WTC11 (cell line): ENCODE data around the gene GZF1. TPM values are rescaled to one million over a fixed set of nuclear protein-coding genes. Genes with fewer than 3 reads are reported as not detected.

Source experiments
- ATAC-seq: fragments of 200-7000 bp; cut with Tn5 transposase; 2 replicates; pipeline ENCODE4 v1.10.0; 2021; ENCODE audit warnings: mild to moderate bottlenecking, moderate library complexity
- CTCF ChIA-PET: fragments of 300-600 bp; sonication (Branson Sonifier 250); formaldehyde crosslinking; loops from one replicate; lab custom pipeline; 2021; ENCODE audit warnings: antibody characterized with exemption; lab: Charles Lee
- POLR2A ChIA-PET: fragments of 350-600 bp; sonication (Branson Sonifier 250); formaldehyde crosslinking; loops from one replicate; lab custom pipeline; 2021; ENCODE audit warnings: antibody characterized with exemption; lab: Charles Lee
- DNase-seq: peaks from one replicate; pipeline ENCODE4 v3.0.0; 2021; ENCODE audit warnings: low spot score
- H3K27ac Mint-ChIP-seq: 2 replicates; pipeline ENCODE4 v1.8.0; 2021; ENCODE audit warnings: mixed read lengths
- H3K27me3 Mint-ChIP-seq: 2 replicates; pipeline ENCODE4 v1.8.0; 2021; ENCODE audit warnings: low read depth, mild to moderate bottlenecking, moderate library complexity, mixed read lengths
- H3K36me3 Mint-ChIP-seq: 2 replicates; pipeline ENCODE4 v1.8.0; 2021; ENCODE audit warnings: mixed read lengths
- H3K4me1 Mint-ChIP-seq: 2 replicates; pipeline ENCODE4 v1.8.0; 2022; ENCODE audit warnings: mixed read lengths
- H3K4me3 Mint-ChIP-seq: 2 replicates; pipeline ENCODE4 v1.8.0; 2021; ENCODE audit warnings: mild to moderate bottlenecking, moderate library complexity, mixed read lengths
- H3K9me3 Mint-ChIP-seq: 2 replicates; pipeline ENCODE4 v1.8.0; 2021; ENCODE audit warnings: mixed read lengths
- CBFB ChIP-seq: sonication (generic); formaldehyde crosslinking; IDR thresholded peaks from 2 replicates; pipeline ENCODE4 v1.8.1; 2022; ENCODE audit warnings: mild to moderate bottlenecking, low read depth, missing genetic modification reagents
- FOXK1 ChIP-seq: sonication (generic); formaldehyde crosslinking; IDR thresholded peaks from 2 replicates; pipeline ENCODE4 v1.8.0; 2022; ENCODE audit warnings: mild to moderate bottlenecking, moderate library complexity, missing genetic modification reagents
- JAZF1 ChIP-seq: fragments of 250-450 bp; sonication (Bioruptor Pico); IDR thresholded peaks from 2 replicates; pipeline ENCODE4 v1.9.0; 2021; ENCODE audit warnings: moderate library complexity, mild to moderate bottlenecking, inconsistent platforms
- MYBL2 ChIP-seq: sonication (generic); formaldehyde crosslinking; IDR thresholded peaks from 2 replicates; pipeline ENCODE4 v1.8.1; 2023; ENCODE audit warnings: mild to moderate bottlenecking, moderate library complexity, missing genetic modification reagents
- NR2C2 ChIP-seq: sonication (generic); formaldehyde crosslinking; IDR thresholded peaks from 2 replicates; pipeline ENCODE4 v1.8.0; 2022; ENCODE audit warnings: mild to moderate bottlenecking, missing genetic modification reagents
- SMAD3 ChIP-seq: sonication (generic); formaldehyde crosslinking; IDR thresholded peaks from 2 replicates; pipeline ENCODE4 v1.8.0; 2022; ENCODE audit warnings: missing genetic modification reagents, mild to moderate bottlenecking, borderline replicate concordance
- total RNA-seq: library from RNA; stranded (reverse); gene quantifications from 3 replicates; pipeline ENCODE4 v1.2.3, GENCODE V29; 2021
- TF ChIP-seq, protein P1 (sequence below): sonication (generic); formaldehyde crosslinking; IDR thresholded peaks from 2 replicates; pipeline ENCODE4 v1.8.1; 2023; ENCODE audit warnings: mild to moderate bottlenecking, missing genetic modification reagents, borderline replicate concordance
- TF ChIP-seq, protein P2 (sequence below): fragments of 200-600 bp; IDR thresholded peaks from 2 replicates; pipeline ENCODE4 v1.8.0; 2022; ENCODE audit warnings: antibody characterized with exemption
- TF ChIP-seq, protein P3 (sequence below): sonication (generic); formaldehyde crosslinking; IDR thresholded peaks from 2 replicates; pipeline ENCODE4 v1.8.1; 2022; ENCODE audit warnings: mild to moderate bottlenecking, missing genetic modification reagents, moderate library complexity, borderline replicate concordance
- TF ChIP-seq, protein P4 (sequence below): sonication (generic); formaldehyde crosslinking; IDR thresholded peaks from 2 replicates; pipeline ENCODE4 v1.8.0; 2022; ENCODE audit warnings: mild to moderate bottlenecking, missing genetic modification reagents
- TF ChIP-seq, protein P5 (sequence below): sonication (generic); formaldehyde crosslinking; IDR thresholded peaks from 2 replicates; pipeline ENCODE4 v1.8.0; 2022; ENCODE audit warnings: missing genetic modification reagents
- TF ChIP-seq, protein P6 (sequence below): sonication (generic); formaldehyde crosslinking; IDR thresholded peaks from 2 replicates; pipeline ENCODE4 v1.8.0; 2023; ENCODE audit warnings: missing genetic modification reagents

GZF1 gene
- total RNA-seq, 1 experiment from 2014 or later, result 9.5 TPM

DNA sequence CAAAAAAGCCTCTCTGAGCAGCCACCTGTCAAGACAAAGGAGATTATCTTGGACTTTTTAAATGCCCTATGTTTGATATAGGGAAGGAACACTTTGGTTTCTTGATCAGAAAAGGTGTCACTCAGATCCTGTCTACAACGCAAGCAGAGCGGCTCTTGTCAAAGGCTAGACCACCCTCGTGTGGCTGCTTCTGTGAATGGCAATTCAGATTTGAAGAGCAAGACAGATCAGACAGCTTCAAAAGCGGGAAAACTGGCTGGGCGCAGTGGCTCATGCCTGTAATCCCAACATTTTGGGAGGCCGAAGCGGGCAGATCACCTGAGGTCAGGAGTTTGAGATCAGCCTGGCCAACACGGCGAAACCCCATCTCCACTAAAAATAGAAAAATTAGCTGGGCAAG, 21.5 kb upstream of the GZF1 start:
- Mint-ChIP-seq H3K36me3 (no peaks in the 10 kb centered on the region), H3K9me3 (peaks cover 7% of the 10 kb centered on the region), H3K4me1 (peaks cover 13% of the 10 kb centered on the region), H3K27me3 (no peaks in the 10 kb centered on the region; the same call in 1 of the 2 replicates), H3K4me3 (no peak overlapping the region), H3K27ac (no peak overlapping the region)
- ATAC-seq (peak; percentile 92), DNase-seq (peak; percentile 74)
- TF ChIP-seq, protein P1, sequence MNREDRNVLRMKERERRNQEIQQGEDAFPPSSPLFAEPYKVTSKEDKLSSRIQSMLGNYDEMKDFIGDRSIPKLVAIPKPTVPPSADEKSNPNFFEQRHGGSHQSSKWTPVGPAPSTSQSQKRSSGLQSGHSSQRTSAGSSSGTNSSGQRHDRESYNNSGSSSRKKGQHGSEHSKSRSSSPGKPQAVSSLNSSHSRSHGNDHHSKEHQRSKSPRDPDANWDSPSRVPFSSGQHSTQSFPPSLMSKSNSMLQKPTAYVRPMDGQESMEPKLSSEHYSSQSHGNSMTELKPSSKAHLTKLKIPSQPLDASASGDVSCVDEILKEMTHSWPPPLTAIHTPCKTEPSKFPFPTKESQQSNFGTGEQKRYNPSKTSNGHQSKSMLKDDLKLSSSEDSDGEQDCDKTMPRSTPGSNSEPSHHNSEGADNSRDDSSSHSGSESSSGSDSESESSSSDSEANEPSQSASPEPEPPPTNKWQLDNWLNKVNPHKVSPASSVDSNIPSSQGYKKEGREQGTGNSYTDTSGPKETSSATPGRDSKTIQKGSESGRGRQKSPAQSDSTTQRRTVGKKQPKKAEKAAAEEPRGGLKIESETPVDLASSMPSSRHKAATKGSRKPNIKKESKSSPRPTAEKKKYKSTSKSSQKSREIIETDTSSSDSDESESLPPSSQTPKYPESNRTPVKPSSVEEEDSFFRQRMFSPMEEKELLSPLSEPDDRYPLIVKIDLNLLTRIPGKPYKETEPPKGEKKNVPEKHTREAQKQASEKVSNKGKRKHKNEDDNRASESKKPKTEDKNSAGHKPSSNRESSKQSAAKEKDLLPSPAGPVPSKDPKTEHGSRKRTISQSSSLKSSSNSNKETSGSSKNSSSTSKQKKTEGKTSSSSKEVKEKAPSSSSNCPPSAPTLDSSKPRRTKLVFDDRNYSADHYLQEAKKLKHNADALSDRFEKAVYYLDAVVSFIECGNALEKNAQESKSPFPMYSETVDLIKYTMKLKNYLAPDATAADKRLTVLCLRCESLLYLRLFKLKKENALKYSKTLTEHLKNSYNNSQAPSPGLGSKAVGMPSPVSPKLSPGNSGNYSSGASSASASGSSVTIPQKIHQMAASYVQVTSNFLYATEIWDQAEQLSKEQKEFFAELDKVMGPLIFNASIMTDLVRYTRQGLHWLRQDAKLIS (CRISPR knock-in tag), result no peak
- TF ChIP-seq, protein P2, sequence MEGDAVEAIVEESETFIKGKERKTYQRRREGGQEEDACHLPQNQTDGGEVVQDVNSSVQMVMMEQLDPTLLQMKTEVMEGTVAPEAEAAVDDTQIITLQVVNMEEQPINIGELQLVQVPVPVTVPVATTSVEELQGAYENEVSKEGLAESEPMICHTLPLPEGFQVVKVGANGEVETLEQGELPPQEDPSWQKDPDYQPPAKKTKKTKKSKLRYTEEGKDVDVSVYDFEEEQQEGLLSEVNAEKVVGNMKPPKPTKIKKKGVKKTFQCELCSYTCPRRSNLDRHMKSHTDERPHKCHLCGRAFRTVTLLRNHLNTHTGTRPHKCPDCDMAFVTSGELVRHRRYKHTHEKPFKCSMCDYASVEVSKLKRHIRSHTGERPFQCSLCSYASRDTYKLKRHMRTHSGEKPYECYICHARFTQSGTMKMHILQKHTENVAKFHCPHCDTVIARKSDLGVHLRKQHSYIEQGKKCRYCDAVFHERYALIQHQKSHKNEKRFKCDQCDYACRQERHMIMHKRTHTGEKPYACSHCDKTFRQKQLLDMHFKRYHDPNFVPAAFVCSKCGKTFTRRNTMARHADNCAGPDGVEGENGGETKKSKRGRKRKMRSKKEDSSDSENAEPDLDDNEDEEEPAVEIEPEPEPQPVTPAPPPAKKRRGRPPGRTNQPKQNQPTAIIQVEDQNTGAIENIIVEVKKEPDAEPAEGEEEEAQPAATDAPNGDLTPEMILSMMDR, result 0 out of 2 replicates have a peak, but pooled peaks have one; percentile 21
- TF ChIP-seq, protein P3, sequence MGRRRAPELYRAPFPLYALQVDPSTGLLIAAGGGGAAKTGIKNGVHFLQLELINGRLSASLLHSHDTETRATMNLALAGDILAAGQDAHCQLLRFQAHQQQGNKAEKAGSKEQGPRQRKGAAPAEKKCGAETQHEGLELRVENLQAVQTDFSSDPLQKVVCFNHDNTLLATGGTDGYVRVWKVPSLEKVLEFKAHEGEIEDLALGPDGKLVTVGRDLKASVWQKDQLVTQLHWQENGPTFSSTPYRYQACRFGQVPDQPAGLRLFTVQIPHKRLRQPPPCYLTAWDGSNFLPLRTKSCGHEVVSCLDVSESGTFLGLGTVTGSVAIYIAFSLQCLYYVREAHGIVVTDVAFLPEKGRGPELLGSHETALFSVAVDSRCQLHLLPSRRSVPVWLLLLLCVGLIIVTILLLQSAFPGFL (CRISPR knock-in tag), result no peak
- TF ChIP-seq, protein P4, sequence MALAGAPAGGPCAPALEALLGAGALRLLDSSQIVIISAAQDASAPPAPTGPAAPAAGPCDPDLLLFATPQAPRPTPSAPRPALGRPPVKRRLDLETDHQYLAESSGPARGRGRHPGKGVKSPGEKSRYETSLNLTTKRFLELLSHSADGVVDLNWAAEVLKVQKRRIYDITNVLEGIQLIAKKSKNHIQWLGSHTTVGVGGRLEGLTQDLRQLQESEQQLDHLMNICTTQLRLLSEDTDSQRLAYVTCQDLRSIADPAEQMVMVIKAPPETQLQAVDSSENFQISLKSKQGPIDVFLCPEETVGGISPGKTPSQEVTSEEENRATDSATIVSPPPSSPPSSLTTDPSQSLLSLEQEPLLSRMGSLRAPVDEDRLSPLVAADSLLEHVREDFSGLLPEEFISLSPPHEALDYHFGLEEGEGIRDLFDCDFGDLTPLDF (CRISPR knock-in tag), result no peak
- TF ChIP-seq SMAD3 (CRISPR knock-in tag), result no peak
- CTCF ChIA-PET, result interaction anchor here (0.6 to 4.0 kb wide), 43 partner anchors 9 to 1006 kb away, joined by 3 to 41 read pairs (median 4); partner anchors contain the start of genes NAPB, NXT1 and THBD
- POLR2A ChIA-PET, result no interaction called here

DNA sequence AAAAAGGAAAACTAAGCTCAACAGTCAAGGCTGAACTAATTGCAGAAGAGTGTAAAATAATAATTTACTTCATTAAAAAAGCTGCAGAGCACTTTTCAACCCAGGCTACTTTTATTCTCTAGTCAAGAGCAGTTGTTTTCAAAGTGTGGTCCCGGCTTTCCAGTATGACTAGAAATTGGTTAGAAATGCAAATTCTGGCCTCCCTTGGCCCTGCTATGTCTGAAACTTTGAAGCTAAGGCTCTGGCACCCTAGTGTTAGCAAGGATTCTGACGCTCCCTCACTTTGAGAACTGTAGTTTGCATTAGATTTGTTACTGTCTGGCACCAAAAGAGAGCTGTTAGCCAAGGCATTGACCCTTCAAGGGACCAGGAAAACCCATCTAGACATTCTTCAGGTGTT, 20.9 kb upstream of the GZF1 start:
- no peak for TF ChIP-seq MYBL2 (CRISPR knock-in tag)
- no peak for TF ChIP-seq NR2C2
- TF ChIP-seq CBFB, result no peak
- TF ChIP-seq, protein P5, sequence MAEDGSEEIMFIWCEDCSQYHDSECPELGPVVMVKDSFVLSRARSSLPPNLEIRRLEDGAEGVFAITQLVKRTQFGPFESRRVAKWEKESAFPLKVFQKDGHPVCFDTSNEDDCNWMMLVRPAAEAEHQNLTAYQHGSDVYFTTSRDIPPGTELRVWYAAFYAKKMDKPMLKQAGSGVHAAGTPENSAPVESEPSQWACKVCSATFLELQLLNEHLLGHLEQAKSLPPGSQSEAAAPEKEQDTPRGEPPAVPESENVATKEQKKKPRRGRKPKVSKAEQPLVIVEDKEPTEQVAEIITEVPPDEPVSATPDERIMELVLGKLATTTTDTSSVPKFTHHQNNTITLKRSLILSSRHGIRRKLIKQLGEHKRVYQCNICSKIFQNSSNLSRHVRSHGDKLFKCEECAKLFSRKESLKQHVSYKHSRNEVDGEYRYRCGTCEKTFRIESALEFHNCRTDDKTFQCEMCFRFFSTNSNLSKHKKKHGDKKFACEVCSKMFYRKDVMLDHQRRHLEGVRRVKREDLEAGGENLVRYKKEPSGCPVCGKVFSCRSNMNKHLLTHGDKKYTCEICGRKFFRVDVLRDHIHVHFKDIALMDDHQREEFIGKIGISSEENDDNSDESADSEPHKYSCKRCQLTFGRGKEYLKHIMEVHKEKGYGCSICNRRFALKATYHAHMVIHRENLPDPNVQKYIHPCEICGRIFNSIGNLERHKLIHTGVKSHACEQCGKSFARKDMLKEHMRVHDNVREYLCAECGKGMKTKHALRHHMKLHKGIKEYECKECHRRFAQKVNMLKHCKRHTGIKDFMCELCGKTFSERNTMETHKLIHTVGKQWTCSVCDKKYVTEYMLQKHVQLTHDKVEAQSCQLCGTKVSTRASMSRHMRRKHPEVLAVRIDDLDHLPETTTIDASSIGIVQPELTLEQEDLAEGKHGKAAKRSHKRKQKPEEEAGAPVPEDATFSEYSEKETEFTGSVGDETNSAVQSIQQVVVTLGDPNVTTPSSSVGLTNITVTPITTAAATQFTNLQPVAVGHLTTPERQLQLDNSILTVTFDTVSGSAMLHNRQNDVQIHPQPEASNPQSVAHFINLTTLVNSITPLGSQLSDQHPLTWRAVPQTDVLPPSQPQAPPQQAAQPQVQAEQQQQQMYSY, result no peak
- TF ChIP-seq, protein P1 (CRISPR knock-in tag), result no peak
- TF ChIP-seq, protein P6, sequence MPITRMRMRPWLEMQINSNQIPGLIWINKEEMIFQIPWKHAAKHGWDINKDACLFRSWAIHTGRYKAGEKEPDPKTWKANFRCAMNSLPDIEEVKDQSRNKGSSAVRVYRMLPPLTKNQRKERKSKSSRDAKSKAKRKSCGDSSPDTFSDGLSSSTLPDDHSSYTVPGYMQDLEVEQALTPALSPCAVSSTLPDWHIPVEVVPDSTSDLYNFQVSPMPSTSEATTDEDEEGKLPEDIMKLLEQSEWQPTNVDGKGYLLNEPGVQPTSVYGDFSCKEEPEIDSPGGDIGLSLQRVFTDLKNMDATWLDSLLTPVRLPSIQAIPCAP (CRISPR knock-in tag), result no peak
- TF ChIP-seq JAZF1 (CRISPR knock-in tag), result no peak
- TF ChIP-seq FOXK1, result no peak
- DNase-seq (no peak), ATAC-seq (no peak)
- ChIA-PET POLR2A (no interaction called here), CTCF (interaction anchor here (0.6 to 4.0 kb wide), 40 partner anchors 9 to 1003 kb away, joined by 3 to 41 read pairs (median 4); partner anchors contain the start of genes NAPB, NXT1 and THBD)
- no peak overlapping the region for H3K27ac Mint-ChIP-seq
- H3K9me3 Mint-ChIP-seq, result peaks cover 7% of the 10 kb centered on the region
- no peak overlapping the region for H3K4me3 Mint-ChIP-seq
- H3K36me3 Mint-ChIP-seq, result no peaks in the 10 kb centered on the region
- peaks cover 13% of the 10 kb centered on the region for H3K4me1 Mint-ChIP-seq
- no peaks in the 10 kb centered on the region; the same call in 1 of the 2 replicates for H3K27me3 Mint-ChIP-seq
